Airway epithelial cell (primary cell): ENCODE results near the gene STK40. TPM values are rescaled to one million over a fixed set of nuclear protein-coding genes. Genes with fewer than 3 reads are reported as not detected.

Experiments used
- total RNA-seq: library from RNA; depleted of rRNA; stranded (reverse); fragments of >200 nt; gene quantifications from 2 replicates; pipeline ENCODE4 v1.2.3, GENCODE V29; 2015

STK40 gene, protein sequence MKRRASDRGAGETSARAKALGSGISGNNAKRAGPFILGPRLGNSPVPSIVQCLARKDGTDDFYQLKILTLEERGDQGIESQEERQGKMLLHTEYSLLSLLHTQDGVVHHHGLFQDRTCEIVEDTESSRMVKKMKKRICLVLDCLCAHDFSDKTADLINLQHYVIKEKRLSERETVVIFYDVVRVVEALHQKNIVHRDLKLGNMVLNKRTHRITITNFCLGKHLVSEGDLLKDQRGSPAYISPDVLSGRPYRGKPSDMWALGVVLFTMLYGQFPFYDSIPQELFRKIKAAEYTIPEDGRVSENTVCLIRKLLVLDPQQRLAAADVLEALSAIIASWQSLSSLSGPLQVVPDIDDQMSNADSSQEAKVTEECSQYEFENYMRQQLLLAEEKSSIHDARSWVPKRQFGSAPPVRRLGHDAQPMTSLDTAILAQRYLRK
- 14.4 and 14.5 TPM in 2 replicates for total RNA-seq

DNA sequence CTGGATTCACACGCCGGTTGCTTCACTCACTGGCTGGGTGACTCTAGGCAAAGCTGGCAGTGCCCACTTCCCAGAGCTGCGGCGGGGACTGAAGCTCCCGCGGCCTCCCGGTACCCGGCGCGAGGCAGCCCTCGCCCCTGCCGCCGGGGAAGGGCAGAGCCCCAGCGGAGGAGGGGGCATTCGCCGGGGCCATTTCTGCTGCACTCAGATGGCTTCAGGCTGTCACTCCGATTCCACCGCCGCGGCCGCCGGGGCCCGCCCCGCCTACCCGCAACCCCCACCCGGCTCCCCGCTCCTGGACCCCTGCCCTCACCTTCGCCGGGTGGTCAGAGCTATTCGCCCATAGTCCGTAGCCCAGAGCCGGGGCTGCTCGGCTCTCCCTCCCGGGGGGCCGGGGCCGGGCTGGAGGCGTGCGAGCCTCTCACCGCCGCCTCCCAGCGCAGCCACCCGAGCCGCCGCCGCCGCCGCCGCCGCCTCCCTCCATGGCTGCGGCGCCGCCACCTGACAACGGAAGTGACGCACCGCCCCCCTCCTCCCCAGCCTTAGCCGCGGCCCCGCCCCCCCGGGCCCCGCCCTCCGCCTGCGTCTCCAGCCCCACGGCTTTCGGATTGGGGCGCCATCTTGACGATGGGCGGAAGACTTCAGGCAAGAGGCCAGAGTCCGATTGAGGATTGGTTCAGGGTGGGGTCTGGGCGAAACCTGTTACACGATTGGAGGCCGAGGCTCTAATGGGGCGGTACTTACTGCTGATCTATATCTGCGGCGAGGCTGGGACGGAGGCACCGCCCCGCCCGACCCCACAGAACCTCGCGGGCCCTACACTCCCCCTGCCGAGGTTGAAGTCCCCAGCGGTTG lies at the start of gene STK40:
Gene STK40 (minus strand): TSS at position 515 of the 855 bp plus-strand sequence. CDS start 24,592 bp downstream, outside the sequence.

DNA sequence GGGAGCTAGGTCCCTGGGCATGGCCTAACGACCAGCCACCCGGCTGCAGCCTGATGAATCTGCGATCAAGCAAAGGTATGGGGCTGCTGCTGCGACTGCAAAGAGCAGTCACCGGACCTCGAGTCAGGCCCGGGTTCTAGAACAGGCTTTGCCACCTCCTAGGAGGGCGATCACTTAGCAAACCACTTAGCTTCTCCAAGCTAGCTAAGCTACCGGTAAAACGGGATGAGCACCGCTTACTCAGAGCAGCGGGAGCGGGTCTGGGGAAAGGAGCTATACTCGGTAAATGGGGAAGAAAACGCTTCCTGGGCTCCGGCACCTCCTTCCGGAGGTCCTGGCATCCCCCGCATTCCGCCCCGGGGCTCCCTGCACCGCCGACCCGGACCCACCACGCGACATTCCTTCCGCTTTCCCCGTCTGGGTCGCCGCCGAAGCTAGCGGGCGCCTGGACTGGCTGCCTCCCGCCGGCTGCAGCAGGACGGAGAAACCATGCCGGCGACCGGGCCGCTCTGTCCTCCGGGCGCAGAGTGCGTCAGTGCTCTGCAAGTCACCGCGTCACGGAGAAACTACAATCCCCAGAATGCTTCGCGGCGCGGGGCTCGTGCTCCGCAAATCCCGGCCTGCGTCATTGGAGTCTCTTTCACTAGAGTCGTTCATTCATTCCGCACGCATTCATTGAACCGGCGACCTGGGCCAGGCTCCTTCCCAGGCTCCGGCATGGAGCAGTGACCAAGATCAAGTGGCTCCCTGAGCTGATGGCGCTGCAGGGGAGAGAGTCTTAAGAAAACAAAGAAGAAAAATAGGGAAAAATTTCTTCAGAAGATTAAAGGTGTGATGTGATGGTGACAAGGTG lies 11.9 kb upstream of the STK40 start, which contains the start of gene LSM10:
Gene LSM10 (minus strand): TSS at position 531 of the 853 bp plus-strand sequence. CDS start 3,779 bp downstream, outside the sequence.

DNA sequence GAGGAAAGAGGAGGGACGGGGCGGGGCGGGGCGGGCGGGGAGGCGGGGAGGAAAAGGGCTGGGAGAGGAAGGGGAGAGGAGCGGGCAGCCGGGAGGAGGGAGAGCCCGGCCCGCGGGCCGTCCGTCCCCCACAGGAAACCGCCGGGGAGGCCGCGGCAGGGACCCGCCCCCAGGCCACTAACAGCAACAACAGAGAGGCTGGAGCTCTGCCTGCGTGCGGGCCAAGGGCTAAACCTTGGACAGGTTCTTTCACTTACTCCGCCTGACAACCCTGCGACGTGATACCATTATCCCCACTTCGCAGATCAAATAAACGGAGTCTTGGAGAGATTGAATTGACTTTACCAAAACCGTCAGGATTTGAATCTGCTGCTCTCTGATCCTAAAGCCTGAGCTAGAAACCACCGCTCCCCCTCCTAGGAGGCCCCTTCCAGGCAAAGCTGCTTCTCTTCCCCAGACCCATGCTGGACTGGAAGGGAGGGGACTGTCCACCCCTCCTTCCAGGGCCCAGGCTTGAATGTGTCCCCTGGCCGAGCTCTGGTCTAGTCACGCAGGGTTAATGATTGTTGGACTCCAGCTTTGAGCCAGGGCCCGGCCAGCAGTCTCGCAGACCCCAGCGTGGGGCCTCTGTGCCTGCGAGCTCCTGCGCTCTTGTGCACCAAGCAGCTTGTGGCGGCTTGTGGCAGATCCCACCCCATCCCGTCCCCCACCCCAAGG lies 61.9 kb downstream of the STK40 start, which contains the start of gene EVA1B:
Gene EVA1B (minus strand): TSS at position 10 of the 717 bp plus-strand sequence. CDS start 608 bp downstream, outside the sequence.

DNA sequence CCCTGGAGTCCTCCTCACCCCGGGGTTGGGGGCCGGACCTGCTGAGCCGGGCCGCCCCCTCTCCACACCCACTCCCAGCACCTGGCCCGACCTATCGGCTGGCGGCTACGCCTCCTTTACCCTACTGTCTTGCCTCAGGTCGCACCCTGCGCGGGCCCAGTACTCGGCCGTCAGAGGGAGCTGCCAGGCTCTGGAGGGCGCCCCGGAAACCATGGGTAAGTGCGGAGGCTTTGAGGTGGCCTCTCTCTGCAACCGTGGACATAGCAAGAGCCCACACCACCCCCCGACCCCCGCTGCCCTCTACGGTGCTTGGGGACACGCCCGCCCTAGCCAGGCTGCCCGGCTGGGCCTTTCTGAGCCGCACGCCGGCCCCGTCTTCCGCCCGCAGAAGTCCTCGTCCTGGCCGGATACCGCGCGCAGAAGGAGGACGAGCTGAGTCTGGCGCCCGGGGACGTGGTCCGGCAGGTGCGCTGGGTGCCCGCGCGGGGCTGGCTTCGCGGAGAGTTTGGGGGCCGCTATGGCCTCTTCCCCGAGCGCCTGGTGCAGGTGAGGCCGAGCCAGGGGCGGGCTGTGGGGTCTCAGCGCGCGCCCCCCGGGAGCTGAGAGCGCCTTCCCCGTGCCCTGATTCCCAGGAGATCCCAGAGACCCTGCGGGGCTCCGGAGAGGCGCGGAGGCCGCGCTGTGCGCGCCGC lies 79.4 kb downstream of the STK40 start, which contains the start of gene SH3D21:
Gene SH3D21 (plus strand): TSS at position 159 of the 692 bp plus-strand sequence. CDS start 53 bp downstream, at position 212.

Other genes starting within 250 kb of the STK40 start
- 105 and 113 TPM in 2 replicates for gene TRAPPC3, start 236.4 kb downstream of the STK40 start, total RNA-seq
- 215 and 318 TPM in 2 replicates for gene MAP7D1, start 229.8 kb downstream of the STK40 start, total RNA-seq
- 55.6 and 95.5 TPM in 2 replicates for gene THRAP3, start 161.5 kb downstream of the STK40 start, total RNA-seq
- gene SH3D21, start 79.6 kb downstream of the STK40 start, total RNA-seq, result 5.8 and 7.6 TPM in 2 replicates
- 32.0 and 36.7 TPM in 2 replicates for gene EVA1B, start 62.3 kb downstream of the STK40 start, total RNA-seq
- 29.7 and 45.2 TPM in 2 replicates for gene LSM10, start 12.0 kb upstream of the STK40 start, total RNA-seq
- gene OSCP1, start 64.5 kb upstream of the STK40 start, total RNA-seq, result 6.4 and 11.0 TPM in 2 replicates
- gene MRPS15, start 78.5 kb upstream of the STK40 start, total RNA-seq, result 94.2 and 192 TPM in 2 replicates
- gene CSF3R, start 97.0 kb upstream of the STK40 start, total RNA-seq, result not detected in 2 replicates